Measurements from ENCODE around the gene PPP1R13B. TPM values are rescaled to one million over a fixed set of nuclear protein-coding genes. Genes with fewer than 3 reads are reported as not detected.
A peak's percentile ranks its signal among the peaks of the same experiment; 100 is the strongest.

Gene PPP1R13B
- total RNA-seq, 1 experiment from 2014 or later, result 16.2 TPM

- CTCF ChIA-PET, result interaction anchor here (0.6 to 1.5 kb wide), 3 partner anchors 28 to 341 kb away, joined by 3 to 5 read pairs (median 3); no protein-coding TSS in a partner anchor
- Mint-ChIP-seq H3K9me3 (ENCODE audit: unreplicated experiment) (no peaks in the 10 kb centered on the region), H3K27me3 (ENCODE audit: insufficient read depth, unreplicated experiment) (no peaks in the 10 kb centered on the region), H3K36me3 (ENCODE audit: insufficient read depth, unreplicated experiment) (no peaks in the 10 kb centered on the region), H3K27ac (ENCODE audit: low read depth, unreplicated experiment) (no peak overlapping the region), H3K4me1 (ENCODE audit: insufficient read depth, unreplicated experiment) (no peaks in the 10 kb centered on the region), H3K4me3 (ENCODE audit: unreplicated experiment) (no peak overlapping the region)
- POLR2A ChIA-PET, result interaction anchor here (0.5 to 1.3 kb wide), 3 partner anchors 80 to 319 kb away, joined by 3 to 4 read pairs (median 4); no protein-coding TSS in a partner anchor
- no TSS peak for BruUV-seq (replicated peaks)
- TF ChIP-seq CTCF (IDR thresholded peaks at IDR 0.05; ENCODE audit: unreplicated experiment), result no peak
- DNase-seq (ENCODE audit: unreplicated experiment), result no peak
- intact Hi-C loops (cut with micrococcal nuclease), result no loop called here
Observed at GRCh38 chr14:103882503-103883262, 35.3 kb upstream of the PPP1R13B start.

GRCh38 chr14:103881268-103882201, 34.2 kb upstream of the PPP1R13B start:
- ChIA-PET POLR2A (interaction anchor here (0.8 to 2.0 kb wide), 4 partner anchors 13 to 318 kb away, joined by 3 to 8 read pairs (median 4); no protein-coding TSS in a partner anchor), CTCF (interaction anchor here (1.0 to 2.7 kb wide), 5 partner anchors 19 to 213 kb away, joined by 3 to 8 read pairs (median 5); no protein-coding TSS in a partner anchor)
- BruUV-seq (replicated peaks), result no TSS peak
- Mint-ChIP-seq H3K9me3 (ENCODE audit: unreplicated experiment) (no peaks in the 10 kb centered on the region), H3K36me3 (ENCODE audit: insufficient read depth, unreplicated experiment) (no peaks in the 10 kb centered on the region), H3K4me3 (ENCODE audit: unreplicated experiment) (no peak overlapping the region), H3K27ac (ENCODE audit: low read depth, unreplicated experiment) (no peak overlapping the region), H3K27me3 (ENCODE audit: insufficient read depth, unreplicated experiment) (no peaks in the 10 kb centered on the region), H3K4me1 (ENCODE audit: insufficient read depth, unreplicated experiment) (no peaks in the 10 kb centered on the region)
- DNase-seq (ENCODE audit: unreplicated experiment), result no peak
- no peak for TF ChIP-seq CTCF (IDR thresholded peaks at IDR 0.05; ENCODE audit: unreplicated experiment)
- intact Hi-C loops (cut with micrococcal nuclease), result no loop called here

GRCh38 chr14:103880348-103881267, 33.2 kb upstream of the PPP1R13B start:
- intact Hi-C loops (cut with micrococcal nuclease), result no loop called here
- Mint-ChIP-seq H3K27ac (ENCODE audit: low read depth, unreplicated experiment) (no peak overlapping the region), H3K9me3 (ENCODE audit: unreplicated experiment) (no peaks in the 10 kb centered on the region), H3K4me1 (ENCODE audit: insufficient read depth, unreplicated experiment) (no peaks in the 10 kb centered on the region), H3K36me3 (ENCODE audit: insufficient read depth, unreplicated experiment) (no peaks in the 10 kb centered on the region), H3K4me3 (ENCODE audit: unreplicated experiment) (peak overlapping the region; percentile 54), H3K27me3 (ENCODE audit: insufficient read depth, unreplicated experiment) (no peaks in the 10 kb centered on the region)
- ChIA-PET CTCF (interaction anchor here (0.8 to 2.7 kb wide), 10 partner anchors 20 to 684 kb away, joined by 3 to 9 read pairs (median 4); no protein-coding TSS in a partner anchor), POLR2A (interaction anchor here (0.7 to 2.0 kb wide), 7 partner anchors 12 to 73 kb away, joined by 3 to 8 read pairs (median 4); no protein-coding TSS in a partner anchor)
- no TSS peak for BruUV-seq (replicated peaks)
- no peak for TF ChIP-seq CTCF (IDR thresholded peaks at IDR 0.05; ENCODE audit: unreplicated experiment)
- peak; percentile 72 for DNase-seq (ENCODE audit: unreplicated experiment)

All from MCF 10A (cell line).